Transverse colon (tissue), 4 donors: ENCODE measurements around the gene TMEM202. TPM values are rescaled to one million over a fixed set of nuclear protein-coding genes. Genes with fewer than 3 reads are reported as not detected.

ENCODE experiments used
- DNase-seq: peaks from one replicate; pipeline ENCODE4 v3.0.0-alpha.2; 2019
- H3K27ac ChIP-seq, 4 donors: fragments of 200-600 bp; sonication (generic); 2 replicates each; pipeline ENCODE4 v1.5.1; 2016 to 2018; ENCODE audit warnings: inconsistent platforms in 4 of 4
- H3K27me3 ChIP-seq: fragments of 200-600 bp; sonication (generic); 2 replicates; pipeline ENCODE4 v1.5.1; 2017; ENCODE audit warnings: inconsistent platforms
- H3K36me3 ChIP-seq, 4 donors: fragments of 200-600 bp; sonication (generic); 2 replicates each; pipeline ENCODE4 v1.5.1; 2017 to 2019; ENCODE audit warnings: inconsistent platforms in 4 of 4
- H3K4me1 ChIP-seq, 4 donors: fragments of 200-600 bp; sonication (generic); 2 replicates each; pipeline ENCODE4 v1.5.1; 2017 to 2020; ENCODE audit warnings: inconsistent platforms in 4 of 4
- H3K4me3 ChIP-seq, 4 donors: fragments of 200-600 bp; sonication (generic); 1 replicate in 1 of 4; 2 replicates in 3 of 4; pipeline versions ENCODE4 v1.5.1 to v1.6.1; 2017 to 2019; ENCODE audit warnings: inconsistent platforms in 4 of 4
- H3K9me3 ChIP-seq, 2 donors: fragments of 200-600 bp; sonication (generic); 2 replicates each; pipeline ENCODE4 v1.5.1; 2017 to 2019; ENCODE audit warnings: inconsistent platforms in 2 of 2
- EP300 ChIP-seq: sonication (generic); formaldehyde crosslinking; IDR thresholded peaks from one replicate; pipeline ENCODE4 v1.6.1; 2017; ENCODE audit warnings: antibody characterized with exemption, low read depth
- POLR2A ChIP-seq: fragments of 450-650 bp; IDR thresholded peaks from one replicate; pipeline ENCODE4 v1.6.1; 2016; ENCODE audit warnings: antibody characterized with exemption, mild to moderate bottlenecking, moderate library complexity
- POLR2AphosphoS5 ChIP-seq, 3 donors: sonication (generic); formaldehyde crosslinking; IDR thresholded peaks; one replicate each; pipeline ENCODE4 v1.6.1; 2016; ENCODE audit warnings: antibody characterized with exemption in 3 of 3
- WGBS, 2 donors: methylation state at CpG; one replicate each; pipeline ENCODE4 v1.1.5; 2018; ENCODE audit warnings: low coverage in 1 of 2; 5-methylcytosine and 5-hydroxymethylcytosine counted together
- in situ Hi-C, 4 donors: fragments of 200-750 bp; cut with MboI; loops; one replicate each; pipeline versions ENCODE4 v1.15.0 to v1.15.1; 2017; ENCODE audit warnings: low sequenced_read_pairs in 3 of 4, low pct_ligation_motif_present in 1 of 4, low pct_unique_long_range_greater_than_20kb in 1 of 4
- intact Hi-C: fragments of 100-400 bp; cut with DNase I; formaldehyde crosslinking; loops from one replicate; pipeline ENCODE4 v1.15.1; 2023; ENCODE audit warnings: low total_unique reads
- total RNA-seq, 4 donors: library from RNA; depleted of rRNA; stranded (reverse); fragments of >200 nt; gene quantifications; one replicate each; pipeline ENCODE4 v1.1.0, GENCODE V29; 2016
- TF ChIP-seq, protein P1 (sequence below), 5 experiments: fragments of 200-600 bp in 3 of 5; fragments of 450-650 bp in 2 of 5; sonication (generic) in 3 of 5; IDR thresholded peaks; 1 replicate in 2 of 5; 2 replicates in 3 of 5; pipeline ENCODE4 v1.5.1; 2016 to 2017; ENCODE audit warnings: antibody characterized with exemption in 5 of 5, inconsistent platforms in 3 of 5, mild to moderate bottlenecking in 2 of 5, moderate library complexity in 1 of 5

TMEM202 gene
- total RNA-seq, 4 donors from 2014 or later: not detected

DNA sequence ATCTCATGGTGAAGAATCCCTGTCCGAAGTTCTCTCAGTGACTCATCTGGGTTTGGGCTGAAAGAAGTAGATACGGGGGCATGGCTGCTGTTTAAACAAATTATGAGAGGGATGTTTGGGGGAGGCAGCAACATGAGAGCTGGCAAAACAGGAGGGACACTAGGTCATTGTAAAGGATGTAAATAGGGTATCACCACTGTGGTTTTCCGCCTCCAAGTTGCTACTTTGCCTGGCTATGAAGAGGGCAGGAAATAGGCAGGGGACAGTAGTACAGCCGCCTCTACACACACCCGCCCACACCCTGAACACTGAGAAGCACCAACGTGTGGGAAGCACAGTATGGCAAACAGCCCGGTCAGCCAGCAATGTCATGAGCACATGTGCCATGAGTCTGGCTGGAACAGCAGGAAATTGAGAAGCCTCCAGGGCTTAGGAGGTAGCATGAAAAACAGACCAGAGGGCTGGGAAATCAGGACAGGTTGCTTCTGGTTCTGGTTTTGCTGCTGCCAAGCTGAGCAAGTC lies 39.4 kb upstream of the TMEM202 start:
- DNase-seq: peak; percentile 30
- TF ChIP-seq POLR2A (no peak), EP300 (no peak), POLR2AphosphoS5 (IDR thresholded peaks at IDR 0.05) (no peak)
- TF ChIP-seq, protein P1, sequence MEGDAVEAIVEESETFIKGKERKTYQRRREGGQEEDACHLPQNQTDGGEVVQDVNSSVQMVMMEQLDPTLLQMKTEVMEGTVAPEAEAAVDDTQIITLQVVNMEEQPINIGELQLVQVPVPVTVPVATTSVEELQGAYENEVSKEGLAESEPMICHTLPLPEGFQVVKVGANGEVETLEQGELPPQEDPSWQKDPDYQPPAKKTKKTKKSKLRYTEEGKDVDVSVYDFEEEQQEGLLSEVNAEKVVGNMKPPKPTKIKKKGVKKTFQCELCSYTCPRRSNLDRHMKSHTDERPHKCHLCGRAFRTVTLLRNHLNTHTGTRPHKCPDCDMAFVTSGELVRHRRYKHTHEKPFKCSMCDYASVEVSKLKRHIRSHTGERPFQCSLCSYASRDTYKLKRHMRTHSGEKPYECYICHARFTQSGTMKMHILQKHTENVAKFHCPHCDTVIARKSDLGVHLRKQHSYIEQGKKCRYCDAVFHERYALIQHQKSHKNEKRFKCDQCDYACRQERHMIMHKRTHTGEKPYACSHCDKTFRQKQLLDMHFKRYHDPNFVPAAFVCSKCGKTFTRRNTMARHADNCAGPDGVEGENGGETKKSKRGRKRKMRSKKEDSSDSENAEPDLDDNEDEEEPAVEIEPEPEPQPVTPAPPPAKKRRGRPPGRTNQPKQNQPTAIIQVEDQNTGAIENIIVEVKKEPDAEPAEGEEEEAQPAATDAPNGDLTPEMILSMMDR (IDR thresholded peaks at IDR 0.05): no peak
- no peaks in the 10 kb centered on the region for H3K27me3 ChIP-seq
- peak overlapping the region in 1 of 4 donors; percentile 33 for H3K27ac ChIP-seq
- 25 to 54% methylated on average over 4 to 7 of the region's 7 CpGs for WGBS, 2 donors
- intact Hi-C loops: no loop called here
- in situ Hi-C loops: no loop called here
- H3K9me3 ChIP-seq: no peaks in the 10 kb centered on the region
- H3K4me1 ChIP-seq: peaks cover 0 to 15% (median 4%) of the 10 kb centered on the region in 4 donors
- H3K36me3 ChIP-seq: peaks cover 0 to 26% (median 6%) of the 10 kb centered on the region in 4 donors
- H3K4me3 ChIP-seq: no peak overlapping the region

GRCh38 chr15:72361176-72361575 lies 36.9 kb upstream of the TMEM202 start:
- TF ChIP-seq POLR2AphosphoS5 (IDR thresholded peaks at IDR 0.05) (no peak), EP300 (no peak), POLR2A (no peak)
- TF ChIP-seq, protein P1 (IDR thresholded peaks at IDR 0.05): no peak
- in situ Hi-C loops (no loop called here), intact Hi-C loops (no loop called here)
- peaks cover 0 to 3% (median under 1%) of the 10 kb centered on the region in 4 donors for H3K36me3 ChIP-seq
- no peaks in the 10 kb centered on the region for H3K9me3 ChIP-seq
- H3K27me3 ChIP-seq: no peaks in the 10 kb centered on the region
- DNase-seq: no peak
- H3K27ac ChIP-seq: no peak overlapping the region
- peaks cover 0 to 23% (median 4%) of the 10 kb centered on the region in 4 donors for H3K4me1 ChIP-seq
- WGBS, 2 donors: 82% methylated on average over 1 of the region's 1 CpG; no CpG with 5 or more reads in 1 of the 2 donors
- H3K4me3 ChIP-seq: no peak overlapping the region

DNA sequence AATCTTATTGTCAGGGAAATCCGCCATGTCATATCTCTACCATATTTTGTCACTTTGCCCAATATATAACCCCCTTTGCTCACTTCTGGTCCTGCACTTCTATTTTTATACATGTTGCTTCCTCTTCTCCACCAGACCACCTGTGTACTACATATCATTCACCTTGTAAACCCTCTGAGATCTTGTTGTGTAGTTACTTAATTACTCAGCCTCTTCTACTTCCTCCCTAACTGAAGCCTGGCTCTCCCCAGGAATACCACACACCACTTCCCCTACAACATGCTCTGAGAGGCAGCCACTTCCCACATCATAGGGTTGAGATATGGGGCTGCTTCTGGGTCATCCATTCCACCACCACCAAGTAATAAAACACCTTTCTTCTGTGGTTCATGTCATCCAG lies 32.3 kb upstream of the TMEM202 start:
- TF ChIP-seq EP300 (no peak), POLR2A (no peak), POLR2AphosphoS5 (IDR thresholded peaks at IDR 0.05) (no peak)
- TF ChIP-seq, protein P1 (IDR thresholded peaks at IDR 0.05): no peak
- intact Hi-C loops (no loop called here), in situ Hi-C loops (no loop called here)
- DNase-seq: peak; percentile 18
- peaks cover 0 to 3% (median 0%) of the 10 kb centered on the region in 4 donors for H3K36me3 ChIP-seq
- peaks cover 0 to 32% (median 2%) of the 10 kb centered on the region in 4 donors for H3K4me1 ChIP-seq
- H3K9me3 ChIP-seq: no peaks in the 10 kb centered on the region
- 82 to 86% methylated on average over 1 of the region's 1 CpG for WGBS, 2 donors
- no peaks in the 10 kb centered on the region for H3K27me3 ChIP-seq
- no peak overlapping the region for H3K27ac ChIP-seq
- H3K4me3 ChIP-seq: no peak overlapping the region

DNA sequence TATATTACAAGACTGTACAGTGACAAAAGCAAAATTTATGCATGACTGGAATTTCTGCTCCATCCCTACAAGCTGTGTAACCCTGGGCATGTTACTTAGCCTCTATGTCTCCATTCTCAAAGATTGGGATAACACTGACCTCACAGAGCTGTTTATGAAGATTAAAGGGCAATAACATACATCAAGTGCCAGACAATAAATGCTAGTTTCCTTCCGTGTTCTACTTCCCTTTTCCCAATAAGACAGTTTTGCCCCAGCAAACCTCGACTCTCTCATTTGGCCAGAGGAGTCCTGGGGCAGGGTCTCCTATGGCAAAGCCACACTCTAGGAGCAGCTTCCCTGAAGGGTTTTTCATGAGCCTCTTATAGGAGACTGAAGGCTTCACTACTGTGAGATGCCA lies 29.8 kb upstream of the TMEM202 start:
- in situ Hi-C loops: no loop called here
- peaks cover 0 to 37% (median 2%) of the 10 kb centered on the region in 4 donors for H3K4me1 ChIP-seq
- no peak overlapping the region for H3K4me3 ChIP-seq
- DNase-seq: no peak
- H3K27ac ChIP-seq: peak overlapping the region in 2 of 4 donors; percentile 27 to 40
- H3K36me3 ChIP-seq: peaks cover 0 to 3% (median 0%) of the 10 kb centered on the region in 4 donors
- H3K9me3 ChIP-seq: no peaks in the 10 kb centered on the region
- TF ChIP-seq EP300: no peak
- TF ChIP-seq POLR2A: no peak
- TF ChIP-seq, protein P1 (IDR thresholded peaks at IDR 0.05): no peak
- TF ChIP-seq POLR2AphosphoS5 (IDR thresholded peaks at IDR 0.05): no peak
- 53% methylated on average over 2 of the region's 2 CpGs; no CpG with 5 or more reads in 1 of the 2 donors for WGBS, 2 donors
- intact Hi-C loops: no loop called here
- H3K27me3 ChIP-seq: no peaks in the 10 kb centered on the region
